HG02798 (cell line): ENCODE measurements around the gene TMEM169.

Experiments used
- ATAC-seq: cut with Tn5 transposase; IDR thresholded peaks from one replicate; pipeline ENCODE4 v1.9.1; 2021; ENCODE audit warnings: mild to moderate bottlenecking; ENCODE audit not compliant: unreplicated experiment, poor library complexity

The TMEM169 gene

GRCh38 chr2:216081487-216082116, at the start of gene TMEM169, which contains the start of gene PECR:
Gene TMEM169 (plus strand): TSS chr2:216081919. CDS start chr2:216095964, 14,045 bp downstream.
Gene PECR (minus strand): TSS chr2:216081809. CDS start chr2:216081741, 68 bp downstream.
- ATAC-seq, result peak; percentile 94

- ATAC-seq, result peak; percentile 79
Measured at GRCh38 chr2:216031960-216032689, 49.6 kb upstream of the TMEM169 start.

GRCh38 chr2:216033403-216033802, 48.3 kb upstream of the TMEM169 start:
- ATAC-seq, result peak; percentile 30

GRCh38 chr2:216034065-216034464, 47.7 kb upstream of the TMEM169 start:
- peak; percentile 47 for ATAC-seq

- no peak for ATAC-seq
Measured at GRCh38 chr2:216039918-216040317, 41.8 kb upstream of the TMEM169 start.

GRCh38 chr2:216041438-216041837, 40.3 kb upstream of the TMEM169 start:
- no peak for ATAC-seq

GRCh38 chr2:216043949-216044348, 37.8 kb upstream of the TMEM169 start:
- no peak for ATAC-seq

- peak; percentile 98 for ATAC-seq
Measured at GRCh38 chr2:216044883-216045486, 36.7 kb upstream of the TMEM169 start.

- ATAC-seq, result no peak
Measured at GRCh38 chr2:216047397-216047796, 34.3 kb upstream of the TMEM169 start.

GRCh38 chr2:216049452-216049851, 32.3 kb upstream of the TMEM169 start:
- no peak for ATAC-seq

- no peak for ATAC-seq
Measured at GRCh38 chr2:216051350-216051749, 30.4 kb upstream of the TMEM169 start.

- no peak for ATAC-seq
Measured at GRCh38 chr2:216052420-216052819, 29.3 kb upstream of the TMEM169 start.

- no peak for ATAC-seq
Measured at GRCh38 chr2:216055680-216056079, 26.0 kb upstream of the TMEM169 start.

GRCh38 chr2:216056739-216057138, 25.0 kb upstream of the TMEM169 start:
- ATAC-seq, result peak; percentile 42

- peak; percentile 89 for ATAC-seq
Measured at GRCh38 chr2:216057688-216058193, 24.0 kb upstream of the TMEM169 start.

- ATAC-seq, result no peak
Measured at GRCh38 chr2:216059233-216059834, 22.4 kb upstream of the TMEM169 start.

- ATAC-seq, result no peak
Measured at GRCh38 chr2:216064014-216064630, 17.6 kb upstream of the TMEM169 start.

GRCh38 chr2:216064665-216065064, 17.1 kb upstream of the TMEM169 start:
- no peak for ATAC-seq

- no peak for ATAC-seq
Measured at GRCh38 chr2:216066230-216066629, 15.5 kb upstream of the TMEM169 start.

- no peak for ATAC-seq
Measured at GRCh38 chr2:216069028-216069427, 12.7 kb upstream of the TMEM169 start.
